GM18520 (cell line): ENCODE data around the gene BNC2.
"Not testable (repeated sequence)": the region's sequence is repeated elsewhere in the genome, so short reads cannot be mapped to it uniquely, and the experiment has no call there.

ENCODE experiments used
- ATAC-seq: cut with Tn5 transposase; IDR thresholded peaks from one replicate; pipeline ENCODE4 v1.9.1; 2021; ENCODE audit not compliant: unreplicated experiment

BNC2 gene

DNA sequence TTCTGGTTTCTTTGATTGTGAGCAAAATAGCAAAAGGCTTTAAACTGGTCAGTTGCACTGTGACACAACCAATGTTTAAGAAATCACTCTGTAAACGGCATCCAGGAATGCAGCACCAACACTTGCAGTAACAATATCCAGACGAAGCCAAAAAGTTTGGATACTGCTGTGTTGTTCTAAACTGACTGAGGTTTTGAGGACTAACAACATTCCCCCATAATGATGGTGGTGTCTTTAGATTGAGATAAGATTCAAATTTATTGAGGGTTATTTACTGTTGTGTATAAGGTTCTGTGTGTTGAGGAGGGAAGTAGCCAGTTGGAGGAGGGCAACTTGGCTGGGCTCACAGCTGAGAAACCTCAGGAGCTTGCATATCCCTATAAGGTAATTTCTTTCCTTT lies 353.6 kb downstream of the BNC2 start:
- ATAC-seq, result no peak

DNA sequence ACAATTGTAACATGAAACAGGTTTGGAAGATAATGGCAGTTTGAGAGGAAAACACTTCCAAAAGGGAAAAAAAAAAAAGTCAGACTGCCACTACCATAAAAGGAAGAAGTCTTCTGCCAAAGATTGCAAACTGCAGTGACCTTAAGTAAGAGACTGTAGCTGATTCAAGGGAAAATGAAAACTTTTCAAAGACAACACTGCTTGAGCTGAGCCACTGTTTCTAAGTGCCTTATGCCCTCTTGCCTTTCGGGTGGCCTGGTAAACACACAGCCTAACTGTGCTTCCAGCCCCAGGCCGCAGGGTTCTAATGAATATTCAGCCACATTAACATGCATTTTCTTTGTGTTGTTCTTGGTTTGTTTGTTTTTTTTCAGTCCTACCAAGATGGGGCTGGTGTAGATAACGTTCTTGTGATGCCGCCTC lies 354.6 kb downstream of the BNC2 start:
- no peak for ATAC-seq

DNA sequence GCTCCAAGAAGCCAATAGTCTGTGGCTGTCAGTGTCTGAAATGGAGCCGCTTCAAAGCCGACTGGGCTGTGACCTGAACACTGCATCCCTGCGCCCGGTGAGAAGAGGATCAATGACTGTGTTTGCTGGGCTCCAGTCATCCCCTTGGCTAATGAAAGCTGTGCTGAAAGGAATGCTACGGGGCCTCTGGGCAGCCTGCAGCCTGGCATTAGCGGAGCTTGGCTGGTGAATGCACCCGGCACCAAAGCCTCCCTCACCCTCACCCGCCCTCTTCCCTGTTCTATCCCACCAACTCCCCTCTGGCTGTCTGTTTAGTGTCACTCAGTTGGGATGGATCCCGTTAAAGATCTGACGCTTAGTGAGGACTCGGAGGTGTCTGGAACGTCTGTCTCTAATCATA lies 355.3 kb downstream of the BNC2 start:
- no peak for ATAC-seq

DNA sequence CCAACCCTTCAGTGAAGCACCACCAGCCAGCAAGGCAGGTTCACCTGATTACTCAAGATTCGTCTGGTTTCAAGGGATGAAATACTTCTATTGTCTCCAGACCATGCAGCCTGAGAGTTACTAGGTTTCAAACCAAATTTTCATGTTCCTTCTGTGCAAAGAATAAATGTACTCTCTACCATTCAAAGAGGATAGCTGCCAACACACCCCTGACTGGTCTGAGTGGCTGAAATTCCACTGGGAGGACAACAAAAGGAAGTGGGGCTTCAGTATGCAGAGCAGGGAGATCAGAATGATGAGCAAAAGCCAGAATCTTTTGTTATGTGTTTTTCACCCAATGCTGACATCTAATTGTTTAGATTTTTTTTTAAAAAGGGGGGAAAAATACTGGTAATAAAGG lies 356.3 kb downstream of the BNC2 start:
- ATAC-seq, result no peak

DNA sequence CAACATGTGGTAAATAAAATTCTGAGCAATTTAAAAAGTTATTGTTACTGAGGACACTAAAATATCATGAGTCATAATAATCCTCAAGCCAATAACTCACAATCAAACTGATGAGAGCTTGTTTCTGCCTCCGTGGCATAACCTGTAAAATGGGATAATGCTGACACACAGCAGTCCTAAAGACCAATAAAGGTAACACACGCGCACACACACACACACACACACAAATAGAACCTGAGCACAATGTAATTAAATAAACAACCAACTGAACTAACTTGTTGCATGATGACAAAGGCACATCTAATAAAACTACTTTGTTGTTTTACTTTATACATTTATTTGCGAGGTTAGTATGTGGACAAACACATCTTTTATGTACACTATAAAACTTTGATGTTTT lies 358.2 kb downstream of the BNC2 start:
- ATAC-seq, result no peak

DNA sequence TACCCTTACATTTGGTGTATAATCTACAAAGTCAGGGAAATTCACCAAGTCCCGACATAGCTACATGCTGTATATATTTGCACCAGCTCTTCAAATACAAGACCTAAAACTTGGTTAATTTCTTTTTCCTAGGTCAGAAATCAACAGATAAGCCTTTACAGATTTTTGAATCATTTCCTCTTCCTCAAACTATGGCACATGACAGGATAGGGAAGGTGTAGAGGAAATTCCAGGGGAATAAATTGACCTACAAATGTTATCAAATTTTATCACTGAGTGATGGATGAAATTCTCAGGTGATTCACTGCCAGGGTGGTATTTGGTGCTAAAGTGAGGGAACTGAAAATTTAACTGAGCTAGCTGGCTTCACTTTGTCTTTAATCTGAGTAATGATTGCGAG lies 360.0 kb downstream of the BNC2 start:
- ATAC-seq, result no peak

DNA sequence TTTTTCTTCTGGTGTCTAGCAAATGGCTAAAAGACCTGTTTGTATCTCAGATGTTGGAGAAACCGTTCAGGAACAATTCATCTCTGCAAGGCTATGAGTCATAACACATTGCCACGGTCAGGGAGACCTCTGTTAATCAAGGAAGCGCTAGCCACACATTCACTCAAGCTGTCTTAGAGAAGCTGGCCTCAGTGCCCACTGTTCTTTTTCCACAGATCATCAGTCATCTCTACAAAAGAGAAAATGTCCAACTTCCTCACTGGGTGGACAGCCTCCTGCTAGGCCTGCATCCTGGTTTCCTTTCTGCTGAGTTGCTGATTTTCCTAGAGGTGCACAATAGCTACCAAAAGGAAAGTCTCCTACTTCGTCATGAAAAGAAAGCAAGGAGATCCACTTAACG lies 360.5 kb downstream of the BNC2 start:
- ATAC-seq, result no peak

DNA sequence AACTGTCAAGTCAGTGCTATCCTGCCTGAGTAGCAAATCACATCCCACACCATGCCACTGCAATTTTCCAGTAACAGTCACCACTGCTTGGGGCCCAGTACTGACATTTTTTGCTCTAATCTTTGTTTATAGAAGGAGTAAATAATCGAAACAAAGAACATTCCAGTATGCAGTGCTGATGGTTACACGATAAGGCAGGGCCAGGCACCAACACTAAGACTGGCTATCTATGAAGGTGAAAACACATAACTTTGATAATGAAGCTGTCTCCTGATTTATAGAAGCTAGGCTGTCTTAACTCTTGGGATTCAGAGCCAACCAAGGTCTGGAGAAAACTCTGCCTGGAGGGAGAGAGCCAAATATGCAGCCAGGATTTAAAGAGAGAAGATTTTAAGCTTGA lies 365.3 kb downstream of the BNC2 start:
- ATAC-seq, result no peak

DNA sequence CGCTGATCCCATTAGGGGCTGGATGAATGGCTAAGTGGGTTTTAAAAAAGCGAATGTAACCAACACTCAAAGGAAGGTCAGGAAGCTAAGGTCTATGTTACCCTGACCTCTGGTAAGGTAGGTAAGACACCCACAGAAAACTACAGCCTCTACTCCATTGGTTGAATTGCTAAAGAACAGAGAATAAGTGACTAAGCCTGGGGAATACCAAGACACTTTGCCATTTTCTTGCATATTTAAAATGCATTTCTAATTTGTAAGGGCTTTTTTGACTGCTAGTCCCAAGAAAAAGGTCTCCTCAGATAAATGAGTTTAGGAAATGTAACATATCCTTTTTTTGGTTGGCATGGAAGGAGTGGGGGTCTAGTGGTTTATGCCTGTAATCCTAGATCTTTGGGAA lies 368.7 kb downstream of the BNC2 start:
- no peak for ATAC-seq

DNA sequence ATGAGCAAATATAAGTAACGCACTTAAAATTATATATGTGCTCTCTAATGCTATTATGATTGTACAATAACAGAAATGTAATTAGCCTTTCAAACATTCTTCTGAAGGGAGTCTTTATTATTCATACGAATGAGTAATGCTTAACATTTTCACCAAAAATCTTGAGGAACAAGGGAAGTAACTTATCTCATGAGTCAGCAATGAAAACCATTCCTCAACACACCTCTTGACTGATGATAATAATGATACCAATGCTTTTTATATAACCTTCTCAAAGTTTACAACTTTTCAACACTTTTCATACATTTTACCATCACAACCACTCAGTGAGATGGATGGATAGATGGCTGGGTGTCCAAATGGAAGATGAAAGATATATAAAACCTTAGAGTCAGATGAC lies 369.3 kb downstream of the BNC2 start:
- ATAC-seq, result no peak

DNA sequence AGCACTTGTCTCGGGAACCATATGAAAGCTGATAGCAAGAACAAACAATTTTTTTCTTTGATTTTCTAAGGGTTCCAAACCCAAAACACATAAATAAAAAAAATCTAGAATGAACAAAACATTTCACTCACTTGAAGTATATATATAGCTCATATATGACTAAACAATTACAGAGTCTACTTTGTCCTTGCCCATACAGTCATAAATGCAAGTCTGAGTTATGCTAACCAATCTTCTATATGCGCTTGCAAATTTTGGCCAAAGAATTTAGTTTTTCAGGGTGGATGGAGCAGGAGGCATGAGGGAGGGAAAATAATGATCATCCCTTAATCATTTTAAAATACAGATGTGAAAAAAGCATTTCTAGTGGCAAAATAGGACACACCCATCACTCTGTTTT lies 370.1 kb downstream of the BNC2 start:
- ATAC-seq, result no peak

DNA sequence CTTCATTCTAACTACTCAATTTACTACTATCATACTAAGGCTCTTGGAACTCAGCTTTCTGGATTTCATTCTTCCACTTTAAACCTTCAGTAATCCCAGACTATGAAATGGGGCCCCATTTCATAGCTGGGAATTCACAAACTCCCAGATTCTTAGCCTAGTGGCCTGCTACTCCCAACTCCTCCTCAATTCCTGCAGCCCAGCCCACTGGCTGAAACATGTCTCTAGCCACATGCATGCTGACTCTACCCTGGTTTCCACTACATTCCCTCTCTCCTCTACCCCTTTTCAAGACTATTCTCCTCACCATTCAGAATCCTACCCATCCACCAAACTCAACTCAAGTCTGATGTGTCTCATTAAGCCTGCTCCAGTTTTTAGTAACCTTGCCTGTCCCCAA lies 370.6 kb downstream of the BNC2 start:
- ATAC-seq, result no peak

DNA sequence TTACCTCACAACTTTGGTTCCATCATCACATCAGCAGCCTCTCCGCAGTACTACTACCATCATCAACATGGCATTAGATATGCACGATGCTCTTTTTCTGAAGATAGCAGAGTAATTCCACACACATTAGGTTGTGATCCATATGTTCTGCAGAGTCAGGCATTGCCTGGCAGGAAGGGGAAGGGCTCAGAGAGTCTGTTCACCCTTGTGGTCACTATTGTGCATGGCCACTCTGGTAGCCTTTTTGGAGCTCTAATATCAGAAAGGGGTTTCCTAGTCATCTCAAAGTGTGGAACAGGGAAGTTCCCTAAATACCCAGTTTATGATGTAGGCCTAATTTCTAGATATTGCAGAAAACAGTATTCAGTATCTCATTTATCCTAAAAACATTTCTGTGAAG lies 373.6 kb downstream of the BNC2 start:
- no peak for ATAC-seq

DNA sequence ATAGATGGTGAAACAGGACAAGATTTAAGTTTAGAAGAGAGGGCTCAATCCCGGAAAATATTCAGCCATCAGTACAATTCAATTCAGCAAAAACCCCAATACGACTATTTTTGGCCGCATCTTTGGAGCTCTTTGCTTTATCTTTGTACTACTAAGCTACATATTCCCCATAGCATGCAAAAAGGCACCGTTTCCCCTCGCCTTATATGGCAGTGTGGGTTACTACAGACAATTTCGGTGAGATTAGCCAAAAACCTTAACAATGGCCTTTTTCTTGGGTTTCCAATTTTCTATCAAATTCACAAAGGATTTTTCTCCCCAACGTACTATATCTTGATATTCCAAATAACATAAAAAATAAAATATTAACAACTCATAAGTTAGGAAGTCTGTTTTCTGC lies 382.6 kb downstream of the BNC2 start:
- no peak for ATAC-seq

DNA sequence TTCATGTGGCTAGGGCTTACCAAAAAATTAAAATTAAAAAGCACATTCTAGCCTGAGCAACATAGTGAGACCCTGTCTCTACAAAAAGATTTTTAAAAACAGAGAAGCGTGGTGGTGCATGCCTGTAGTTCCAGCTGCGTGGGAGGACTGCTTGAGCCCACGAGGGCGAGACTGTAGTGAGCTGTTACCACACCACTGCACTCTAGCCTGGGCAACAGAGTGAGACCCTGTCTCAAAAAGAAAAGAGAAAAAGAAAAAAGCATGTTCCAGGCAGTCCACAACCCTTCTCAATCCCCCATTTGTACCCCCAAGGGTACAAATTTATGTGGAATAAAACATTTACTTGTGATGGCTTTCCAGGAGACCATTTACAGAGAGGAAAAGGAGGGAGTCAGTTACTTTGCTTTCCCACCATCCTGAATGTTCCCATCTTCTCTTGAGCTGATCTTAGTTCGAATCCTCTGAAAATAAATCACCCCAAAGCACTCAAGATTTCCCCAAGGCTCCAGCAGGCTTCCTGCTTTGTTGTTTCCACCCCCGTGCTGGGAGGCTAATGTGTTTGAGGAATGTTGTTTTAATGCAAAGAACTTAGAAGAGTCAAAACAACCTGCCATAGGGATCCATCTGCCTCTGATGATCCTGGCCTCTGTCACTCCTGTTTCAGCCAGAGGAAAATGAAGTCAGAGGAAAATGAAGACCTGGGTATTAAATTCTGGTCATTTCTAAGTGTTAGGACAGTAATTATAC lies 384.7 kb downstream of the BNC2 start:
- no peak for ATAC-seq

DNA sequence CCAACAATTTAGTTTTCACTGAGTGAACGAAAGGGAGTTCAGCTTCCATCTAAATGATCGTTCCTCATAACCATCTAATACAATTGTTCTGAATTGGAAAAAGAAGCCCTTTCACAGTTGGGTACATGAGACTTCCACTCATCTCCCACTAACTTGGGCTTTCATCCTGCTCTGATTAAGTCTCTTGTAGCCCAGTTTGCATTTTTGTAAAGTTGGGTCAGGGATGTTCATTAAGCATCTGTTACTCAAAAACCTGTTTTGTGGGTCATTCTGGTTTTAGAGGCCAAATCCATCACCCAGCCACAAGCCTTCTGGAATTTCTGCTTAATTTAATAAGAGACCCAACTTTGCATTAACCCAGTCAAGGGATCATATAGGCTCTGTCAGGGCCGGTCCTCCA lies 385.3 kb downstream of the BNC2 start:
- ATAC-seq, result no peak

DNA sequence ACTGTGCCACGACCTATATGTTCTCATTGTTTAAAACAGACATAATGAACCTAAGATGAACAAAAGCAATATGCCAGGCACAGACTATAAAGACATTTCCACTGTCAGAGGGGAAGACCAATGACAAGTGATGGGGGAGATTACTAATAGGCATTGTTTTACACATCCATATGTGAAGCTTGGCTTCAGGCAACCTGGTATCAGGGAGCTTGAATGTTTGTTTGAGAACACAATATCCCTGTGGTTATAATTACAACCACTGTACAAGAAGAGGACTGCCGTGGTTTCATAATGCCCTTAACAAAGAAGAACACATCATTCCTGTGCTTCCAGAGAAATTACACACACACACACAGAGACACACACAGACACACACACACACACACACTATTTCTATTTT lies 385.7 kb downstream of the BNC2 start:
- ATAC-seq, result no peak

DNA sequence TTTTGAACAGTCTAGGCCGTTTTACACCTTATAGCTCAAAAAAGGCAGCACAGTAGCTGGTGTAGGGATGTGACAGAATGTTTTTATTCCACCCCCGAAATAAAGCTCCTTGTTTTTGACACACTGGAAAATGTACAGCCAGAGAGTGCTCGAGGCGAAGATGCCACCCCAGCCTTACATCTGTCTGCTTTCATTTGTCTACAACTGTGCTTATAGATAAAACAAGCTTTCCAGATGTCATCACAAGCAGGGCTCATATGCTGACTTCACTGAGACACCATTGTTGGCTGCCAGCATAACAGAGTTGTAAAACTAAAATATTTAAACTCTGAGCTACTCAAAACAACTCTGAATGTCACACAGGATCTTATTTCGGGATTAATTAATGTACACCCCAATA lies 386.3 kb downstream of the BNC2 start:
- no peak for ATAC-seq

DNA sequence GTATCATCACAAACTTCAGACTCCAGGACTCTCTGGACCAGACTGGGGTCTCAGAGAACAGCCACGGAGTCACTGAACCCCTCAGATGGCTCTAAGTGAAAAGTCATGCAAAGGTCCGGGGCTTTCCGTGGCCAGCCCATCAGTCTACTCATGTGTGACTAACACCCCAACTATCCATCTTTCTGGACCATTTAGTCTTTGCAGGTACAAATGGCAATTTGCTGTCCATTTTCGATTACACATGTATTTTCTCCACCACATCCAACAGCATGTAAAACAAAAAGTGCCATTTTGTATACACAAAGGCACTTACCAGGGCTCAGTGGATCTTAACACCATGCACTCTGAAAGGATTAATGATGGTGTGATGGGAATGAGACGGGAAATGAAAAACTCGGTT lies 387.7 kb downstream of the BNC2 start:
- no peak for ATAC-seq

DNA sequence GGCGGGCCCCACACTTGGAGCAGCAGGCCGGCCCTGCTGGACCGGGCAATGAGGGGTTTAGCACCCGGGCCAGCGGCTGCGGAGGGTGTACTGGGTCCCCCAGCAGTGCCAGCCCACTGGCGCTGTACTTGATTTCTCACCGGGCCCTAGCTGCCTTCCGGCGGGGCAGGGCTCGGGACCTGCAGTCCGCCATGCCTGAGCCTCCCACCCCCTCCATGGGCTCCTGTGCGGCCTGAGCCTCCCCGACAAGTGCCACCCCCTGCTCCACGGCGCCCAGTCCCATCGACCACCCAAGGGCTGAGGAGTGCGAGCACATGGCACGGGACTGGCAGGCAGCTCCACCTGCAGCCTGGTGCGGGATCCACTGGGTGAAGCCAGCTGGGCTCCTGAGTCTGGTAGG lies 389.9 kb downstream of the BNC2 start:
- not testable (repeated sequence) for ATAC-seq

DNA sequence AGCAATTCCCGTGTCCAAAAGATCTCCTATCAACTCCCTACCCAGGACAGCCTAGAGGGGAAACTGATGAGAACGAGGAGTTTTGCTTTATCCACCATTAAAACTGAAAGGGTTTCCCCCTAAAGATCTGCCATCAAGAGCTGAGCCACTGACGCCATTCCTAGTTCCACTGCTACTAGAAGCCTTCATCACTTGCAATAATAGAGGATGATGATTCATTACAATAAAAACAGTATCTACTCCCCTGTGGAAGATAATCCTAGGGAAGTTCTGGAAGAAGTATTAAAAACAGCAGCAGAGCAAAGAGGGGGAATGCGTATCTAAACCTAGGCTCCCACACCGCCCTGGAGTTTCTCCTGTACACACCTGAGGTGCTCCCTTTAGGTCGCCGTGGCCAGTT lies 394.5 kb downstream of the BNC2 start:
- no peak for ATAC-seq

DNA sequence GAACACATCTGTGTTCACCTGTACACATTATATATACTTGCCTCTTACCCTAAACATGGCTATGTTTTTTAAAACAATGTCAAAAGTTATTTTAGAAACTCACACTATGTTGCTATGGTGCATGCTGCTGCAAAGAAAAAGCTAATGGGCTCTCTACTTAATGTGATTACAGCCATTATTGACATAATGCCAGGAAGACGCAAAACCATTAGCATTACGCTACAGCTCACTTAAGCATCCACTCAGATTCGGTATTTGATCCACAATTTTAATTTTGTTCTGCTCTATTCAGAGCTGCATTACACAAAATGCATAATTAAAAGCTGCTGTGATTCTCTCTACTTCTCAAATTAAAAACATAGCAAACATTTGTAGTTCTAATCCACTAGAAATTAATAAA lies 395.2 kb downstream of the BNC2 start:
- ATAC-seq, result no peak

DNA sequence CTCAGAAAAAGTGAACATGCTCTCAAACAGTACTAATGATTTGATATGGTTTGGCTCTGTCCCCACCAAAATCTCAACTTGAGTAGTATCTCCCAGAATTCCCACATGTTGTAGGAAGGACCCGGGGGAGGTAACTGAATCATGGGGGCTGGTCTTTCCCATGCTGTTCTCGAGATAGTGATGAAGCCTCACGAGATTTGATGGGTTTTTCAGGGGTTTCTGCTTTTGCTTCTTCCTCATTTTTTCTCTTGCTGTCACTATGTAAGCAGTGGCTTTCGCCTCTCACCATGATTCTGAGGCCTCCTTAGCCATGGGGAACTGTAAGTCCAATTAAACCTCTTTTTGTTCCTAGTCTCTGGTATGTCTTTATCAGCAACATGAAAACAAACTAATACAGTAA lies 401.3 kb downstream of the BNC2 start:
- no peak for ATAC-seq

DNA sequence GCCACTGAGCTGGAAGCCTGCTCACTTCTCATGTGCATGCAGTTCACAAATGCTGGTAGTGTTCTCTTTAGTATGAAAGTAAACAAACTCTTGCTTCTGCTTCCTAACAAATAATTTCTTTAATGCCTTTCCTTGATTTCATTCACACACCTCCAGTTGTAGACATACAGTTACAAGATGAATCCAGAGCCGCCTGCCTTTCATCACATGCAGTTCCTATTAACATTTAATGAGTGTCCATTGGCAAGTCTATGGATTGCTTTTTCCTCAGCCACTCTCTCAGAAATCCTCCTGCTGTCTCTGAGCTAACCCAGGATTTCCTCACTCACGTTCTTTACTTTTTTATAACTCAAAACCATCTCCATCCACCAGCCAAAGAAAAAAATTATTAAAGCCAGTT lies 408.6 kb downstream of the BNC2 start:
- no peak for ATAC-seq
